GM18867 (cell line): ENCODE measurements around the gene INPP5A.
"Not testable (repeated sequence)": the region's sequence is repeated elsewhere in the genome, so short reads cannot be mapped to it uniquely, and the experiment has no call there.

Source experiments
- ATAC-seq: cut with Tn5 transposase; IDR thresholded peaks from one replicate; pipeline ENCODE4 v1.9.1; 2021; ENCODE audit warnings: mild to moderate bottlenecking, moderate library complexity; ENCODE audit not compliant: unreplicated experiment

Gene INPP5A

DNA sequence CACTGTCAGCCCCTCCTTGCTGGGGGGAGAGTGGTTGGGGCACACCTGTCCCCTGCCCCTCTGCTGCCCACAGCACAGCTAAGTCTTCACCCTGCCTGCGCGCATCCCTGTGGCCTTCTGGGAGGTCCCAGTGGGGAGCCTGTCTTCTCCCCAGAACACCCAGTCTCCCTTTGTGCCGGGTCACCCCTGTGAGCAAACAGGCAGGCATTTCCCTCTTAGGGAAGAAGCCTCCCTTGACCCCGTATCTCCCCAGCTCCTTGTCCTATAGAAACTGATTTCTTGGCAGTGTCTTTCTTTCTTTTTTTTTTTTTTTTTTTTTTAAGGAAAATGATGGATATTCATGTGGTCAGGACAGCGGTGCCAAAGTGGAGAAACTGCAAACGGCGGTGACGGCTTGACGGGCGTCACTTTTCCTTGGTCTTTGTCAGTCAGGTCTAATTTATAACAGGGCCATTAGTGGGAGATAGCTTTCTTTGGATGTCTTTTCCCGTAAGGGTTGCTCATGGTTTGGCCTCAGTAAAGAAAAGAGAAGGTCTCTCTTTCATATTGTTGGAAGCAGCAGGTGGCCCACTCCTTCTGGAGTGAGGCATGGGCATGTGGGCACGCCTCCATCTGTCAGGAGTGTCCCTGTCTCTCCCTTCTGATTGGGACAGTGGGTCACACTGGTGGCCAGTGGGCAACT is 133.1 kb downstream of the INPP5A start:
- no peak for ATAC-seq

- ATAC-seq = no peak
Measured at GRCh38 chr10:132671228-132672154, 133.9 kb downstream of the INPP5A start.

DNA sequence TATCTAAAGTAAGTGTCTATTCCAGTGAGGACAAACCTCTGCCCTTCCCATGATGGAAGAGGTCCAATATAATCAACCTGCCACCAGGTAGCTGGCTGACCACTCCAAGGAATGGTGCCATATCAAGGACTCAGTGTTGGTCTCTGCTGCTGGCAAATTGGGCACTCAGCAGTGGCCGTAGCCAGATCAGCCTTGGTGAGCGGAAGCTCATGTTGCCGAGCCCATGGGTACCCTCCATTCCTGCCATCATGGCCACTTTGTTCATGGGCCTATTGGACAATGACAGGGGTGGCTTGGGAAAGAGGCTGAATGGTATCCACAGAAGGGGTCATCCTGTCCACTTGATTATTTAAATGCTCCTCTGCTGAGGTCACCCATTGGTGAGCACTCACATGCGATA is 136.2 kb downstream of the INPP5A start:
- ATAC-seq = not testable (repeated sequence)

DNA sequence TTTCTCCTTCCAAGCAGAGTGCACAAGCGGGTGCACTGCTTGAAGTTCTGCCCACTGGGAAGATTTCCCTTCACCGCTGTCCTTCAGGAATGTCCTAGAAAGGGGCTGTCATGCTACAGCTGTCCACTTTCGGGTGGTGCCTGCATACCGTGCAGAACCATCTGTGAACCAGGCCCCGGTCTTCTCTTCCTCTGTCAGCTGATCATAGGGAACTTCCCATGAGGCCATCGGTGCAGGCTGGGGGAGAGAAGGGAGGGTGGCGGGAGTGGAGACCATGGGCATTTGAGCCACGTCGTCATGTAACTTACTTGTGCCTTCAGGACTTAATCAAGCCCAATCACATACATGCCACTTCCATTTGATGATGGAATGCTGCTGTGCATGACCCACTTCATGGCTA is 136.7 kb downstream of the INPP5A start:
- no peak for ATAC-seq

- no peak for ATAC-seq
Measured at GRCh38 chr10:132675031-132675740, 137.6 kb downstream of the INPP5A start.

DNA sequence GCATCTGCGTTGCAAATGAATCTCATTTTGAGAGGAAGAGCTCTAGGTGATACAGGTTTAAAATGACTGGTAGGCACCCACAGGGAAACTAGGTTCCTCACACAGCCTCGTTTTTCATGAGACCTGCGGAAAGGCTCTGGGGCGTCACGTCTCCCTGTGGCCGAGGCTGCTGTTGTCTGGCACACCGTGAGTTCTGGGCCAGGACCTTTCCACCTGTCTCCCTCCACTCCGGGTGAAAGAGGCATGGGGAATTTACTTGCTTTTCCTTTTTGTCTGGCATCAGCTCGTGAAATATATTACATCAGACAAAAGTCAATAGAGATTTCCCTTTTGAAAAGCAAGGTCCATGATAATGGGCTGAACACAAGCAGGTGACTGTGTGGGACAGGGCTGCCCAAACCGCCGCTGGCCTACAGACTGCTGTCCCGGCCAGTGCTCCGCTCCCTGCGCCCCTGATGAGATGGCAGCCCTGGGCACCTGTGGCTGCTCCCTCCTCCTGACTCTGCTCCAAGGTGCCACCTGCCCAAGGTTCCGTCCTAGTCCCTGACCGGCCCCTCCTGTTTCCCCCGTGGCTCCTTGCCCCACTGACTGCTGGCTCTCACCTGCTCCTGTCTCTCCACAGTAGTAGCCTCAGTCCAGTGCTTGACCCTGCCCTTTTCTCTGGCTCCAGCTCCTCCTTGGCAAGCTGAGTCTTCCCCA is 138.8 kb downstream of the INPP5A start:
- ATAC-seq = no peak

GRCh38 chr10:132677096-132677472 is 139.5 kb downstream of the INPP5A start:
- ATAC-seq = no peak

GRCh38 chr10:132677473-132678227 is 140.1 kb downstream of the INPP5A start:
- no peak for ATAC-seq

- no peak for ATAC-seq
Measured at GRCh38 chr10:132678436-132679216, 141.0 kb downstream of the INPP5A start.

DNA sequence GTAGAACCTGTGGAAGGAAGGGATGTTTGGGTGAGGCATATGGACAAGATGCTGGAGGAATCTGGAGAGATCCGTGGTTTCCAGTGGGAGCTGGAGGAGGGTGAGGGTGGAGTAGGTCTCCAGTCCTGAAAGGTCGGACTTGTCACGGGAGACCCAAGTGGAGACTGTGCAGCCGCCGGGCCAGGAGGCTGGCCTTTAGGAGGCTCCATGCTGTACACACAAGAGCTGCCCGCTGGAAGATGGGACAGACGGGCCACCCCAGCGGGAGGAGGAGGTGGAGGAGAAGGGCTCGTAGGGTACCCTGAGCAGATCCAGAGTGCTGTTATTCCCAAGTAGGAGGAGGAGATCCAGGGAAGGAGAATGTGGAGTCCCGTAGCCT is 141.6 kb downstream of the INPP5A start:
- no peak for ATAC-seq

- no peak for ATAC-seq
Measured at GRCh38 chr10:132679640-132680039, 142.1 kb downstream of the INPP5A start.

DNA sequence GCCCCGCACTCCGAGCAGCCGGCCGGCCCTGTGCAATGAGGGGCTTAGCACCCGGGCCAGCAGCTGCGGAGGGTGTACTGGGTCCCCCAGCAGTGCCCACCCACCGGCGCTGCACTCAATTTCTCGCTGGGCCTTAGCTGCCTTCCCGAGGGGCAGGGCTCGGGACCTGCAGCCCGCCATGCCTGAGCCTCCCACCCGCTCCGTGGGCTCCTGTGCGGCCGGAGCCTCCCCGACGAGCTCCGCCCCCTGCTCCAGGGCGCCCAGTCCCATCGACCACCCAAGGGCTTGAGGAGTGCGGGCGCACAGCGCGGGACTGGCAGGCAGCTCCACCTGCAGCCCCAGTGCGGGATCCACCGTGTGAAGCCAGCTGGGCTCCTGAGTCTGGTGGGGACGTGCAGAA is 143.2 kb downstream of the INPP5A start:
- ATAC-seq = not testable (repeated sequence)

- no peak for ATAC-seq
Measured at GRCh38 chr10:132681858-132682755, 144.5 kb downstream of the INPP5A start.

GRCh38 chr10:132684164-132684891 is 146.7 kb downstream of the INPP5A start:
- no peak for ATAC-seq

- ATAC-seq = no peak
Measured at GRCh38 chr10:132685101-132685891, 147.7 kb downstream of the INPP5A start.

DNA sequence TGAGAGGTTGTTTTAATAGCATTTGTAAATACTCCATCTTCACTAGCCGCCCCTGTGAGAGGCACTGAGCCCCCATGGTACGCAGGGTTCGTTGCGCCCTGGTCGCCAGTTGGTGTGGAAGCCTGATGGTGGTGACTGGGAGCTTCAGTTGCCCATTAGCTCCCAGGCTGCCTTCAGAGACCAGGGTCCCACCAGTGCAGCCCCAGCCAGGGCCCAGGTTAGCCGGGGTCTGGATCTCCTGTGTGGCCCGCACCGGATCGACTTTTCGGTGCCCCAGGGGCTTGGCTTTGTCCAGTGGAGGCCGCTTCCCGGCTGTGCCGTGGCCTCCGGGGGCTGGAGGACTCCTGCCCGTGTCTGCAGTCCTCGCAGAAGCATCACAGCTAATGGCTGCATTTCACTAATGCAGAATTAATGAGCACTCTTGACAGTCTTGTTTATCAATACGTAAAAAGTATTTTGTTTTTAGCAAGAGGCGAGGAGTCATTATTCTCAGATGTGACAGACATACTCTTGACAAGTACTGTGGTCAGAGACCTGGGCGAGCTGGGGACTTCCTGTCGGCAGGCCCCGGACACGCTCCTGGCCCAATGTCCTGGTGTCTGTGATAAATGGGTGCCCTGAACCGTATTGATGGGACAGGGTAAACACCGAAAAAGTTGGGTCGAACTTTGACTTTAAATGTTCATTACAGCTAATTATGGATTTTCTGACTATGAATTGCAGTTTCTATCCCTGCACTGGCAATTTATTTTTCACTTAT is 148.5 kb downstream of the INPP5A start:
- ATAC-seq = no peak
